Measurements from ENCODE around the gene SSR2. TPM values are rescaled to one million over a fixed set of nuclear protein-coding genes. Genes with fewer than 3 reads are reported as not detected.
"Not testable (repeated sequence)": the region's sequence is repeated elsewhere in the genome, so short reads cannot be mapped to it uniquely, and the experiment has no call there.

The SSR2 gene
- total and polyA plus RNA-seq, 4 donors, result 93.1 to 264 (median 173) TPM

GRCh38 chr1:156045076-156045475 is 24.3 kb upstream of the SSR2 start:
- 93% methylated on average over 4 of the region's 4 CpGs for WGBS
- DNase-seq (ENCODE audit: low spot score), result no peak
- no peak overlapping the region for H3K9ac ChIP-seq (ENCODE audit: low read depth in 1 of 2, low read length in 2 of 2)
- TF ChIP-seq GABPA (IDR thresholded peaks at IDR 0.05 in 1 of 2, conservative IDR thresholded peaks at IDR 0.05 in 1 of 2), result no peak
- TF ChIP-seq JUND (IDR thresholded peaks at IDR 0.05), result no peak
- TF ChIP-seq TAF1 (conservative IDR thresholded peaks at IDR 0.05), result no peak
- TF ChIP-seq MAX (IDR thresholded peaks at IDR 0.05), result no peak
- TF ChIP-seq HNF4G (IDR thresholded peaks at IDR 0.05), result no peak
- TF ChIP-seq EGR1 (IDR thresholded peaks at IDR 0.05; ENCODE audit: low read depth in 2 of 2), result no peak
- no peaks in the 10 kb centered on the region for H3K27me3 ChIP-seq (ENCODE audit: control insufficient read depth in 4 of 4, insufficient read depth in 4 of 4, low read length in 3 of 4)
- no peak overlapping the region for H3K27ac ChIP-seq (ENCODE audit: low read depth in 1 of 2, low read length in 2 of 2)
- no peak overlapping the region for H3K4me3 ChIP-seq (ENCODE audit: low read depth in 1 of 3, low read length in 3 of 3)
- no peaks in the 10 kb centered on the region for H3K9me3 ChIP-seq (ENCODE audit: control insufficient read depth in 4 of 4, low read length in 3 of 4)
- H3K36me3 ChIP-seq (ENCODE audit: control insufficient read depth in 4 of 4, insufficient read depth in 3 of 4, low read depth in 1 of 4, low read length in 3 of 4), result peaks cover 6 to 50% (median 23%) of the 10 kb centered on the region in 4 donors
- H3K4me1 ChIP-seq (ENCODE audit: control insufficient read depth in 4 of 4, insufficient read depth in 4 of 4, low read length in 3 of 4), result peaks cover 0 to 3% (median 0%) of the 10 kb centered on the region in 4 donors

DNA sequence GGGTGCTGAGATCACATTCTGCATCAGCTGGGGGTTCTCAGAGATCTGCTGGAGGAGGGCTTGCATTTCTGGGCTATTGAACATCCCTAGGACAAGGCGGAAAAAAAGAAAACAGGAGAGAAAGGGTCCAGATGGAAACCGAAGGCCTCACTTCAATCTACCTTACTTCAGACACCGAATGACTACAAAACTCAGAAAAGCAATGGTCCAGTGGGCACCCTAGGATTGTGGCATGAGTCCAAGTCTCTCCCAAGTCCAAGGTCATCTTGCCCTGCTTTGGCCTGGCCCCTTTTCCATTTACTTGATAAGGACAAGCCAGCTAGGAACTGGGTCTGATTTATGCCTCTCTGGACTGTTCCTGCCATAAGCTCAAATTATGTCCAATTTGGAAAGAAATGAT is 22.1 kb upstream of the SSR2 start:
- Histone ChIP-seq H3K4me1 (ENCODE audit: control insufficient read depth in 4 of 4, insufficient read depth in 4 of 4, low read length in 3 of 4) (peaks cover 0 to 3% (median 0%) of the 10 kb centered on the region in 4 donors), H3K9ac (ENCODE audit: low read depth in 1 of 2, low read length in 2 of 2) (no peak overlapping the region), H3K36me3 (ENCODE audit: control insufficient read depth in 4 of 4, insufficient read depth in 3 of 4, low read depth in 1 of 4, low read length in 3 of 4) (peaks cover 5 to 30% (median 17%) of the 10 kb centered on the region in 4 donors), H3K27me3 (ENCODE audit: control insufficient read depth in 4 of 4, insufficient read depth in 4 of 4, low read length in 3 of 4) (no peaks in the 10 kb centered on the region), H3K9me3 (ENCODE audit: control insufficient read depth in 4 of 4, low read length in 3 of 4) (no peaks in the 10 kb centered on the region), H3K4me3 (ENCODE audit: low read depth in 1 of 3, low read length in 3 of 3) (no peak overlapping the region), H3K27ac (ENCODE audit: low read depth in 1 of 2, low read length in 2 of 2) (no peak overlapping the region)
- no peak for DNase-seq (ENCODE audit: low spot score)
- 93% methylated on average over 3 of the region's 3 CpGs for WGBS
- TF ChIP-seq TAF1 (conservative IDR thresholded peaks at IDR 0.05), result no peak
- no peak for TF ChIP-seq REST (IDR thresholded peaks at IDR 0.05)
- TF ChIP-seq JUND (IDR thresholded peaks at IDR 0.05), result no peak
- no peak for TF ChIP-seq FOXA1 (IDR thresholded peaks at IDR 0.05)
- no peak for TF ChIP-seq HNF4A (conservative IDR thresholded peaks at IDR 0.05)
- TF ChIP-seq GABPA (IDR thresholded peaks at IDR 0.05 in 1 of 2, conservative IDR thresholded peaks at IDR 0.05 in 1 of 2), result no peak
- no peak for TF ChIP-seq HNF4G (IDR thresholded peaks at IDR 0.05)
- TF ChIP-seq, protein P1, sequence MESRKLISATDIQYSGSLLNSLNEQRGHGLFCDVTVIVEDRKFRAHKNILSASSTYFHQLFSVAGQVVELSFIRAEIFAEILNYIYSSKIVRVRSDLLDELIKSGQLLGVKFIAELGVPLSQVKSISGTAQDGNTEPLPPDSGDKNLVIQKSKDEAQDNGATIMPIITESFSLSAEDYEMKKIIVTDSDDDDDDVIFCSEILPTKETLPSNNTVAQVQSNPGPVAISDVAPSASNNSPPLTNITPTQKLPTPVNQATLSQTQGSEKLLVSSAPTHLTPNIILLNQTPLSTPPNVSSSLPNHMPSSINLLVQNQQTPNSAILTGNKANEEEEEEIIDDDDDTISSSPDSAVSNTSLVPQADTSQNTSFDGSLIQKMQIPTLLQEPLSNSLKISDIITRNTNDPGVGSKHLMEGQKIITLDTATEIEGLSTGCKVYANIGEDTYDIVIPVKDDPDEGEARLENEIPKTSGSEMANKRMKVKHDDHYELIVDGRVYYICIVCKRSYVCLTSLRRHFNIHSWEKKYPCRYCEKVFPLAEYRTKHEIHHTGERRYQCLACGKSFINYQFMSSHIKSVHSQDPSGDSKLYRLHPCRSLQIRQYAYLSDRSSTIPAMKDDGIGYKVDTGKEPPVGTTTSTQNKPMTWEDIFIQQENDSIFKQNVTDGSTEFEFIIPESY (IDR thresholded peaks at IDR 0.05), result no peak
- no peak for TF ChIP-seq NR2F2 (IDR thresholded peaks at IDR 0.05)
- no peak for TF ChIP-seq YY1 (IDR thresholded peaks at IDR 0.05)
- no peak for TF ChIP-seq FOXA2 (IDR thresholded peaks at IDR 0.05)
- no peak for TF ChIP-seq RAD21 (IDR thresholded peaks at IDR 0.05)
- no peak for TF ChIP-seq EGR1 (IDR thresholded peaks at IDR 0.05; ENCODE audit: low read depth in 2 of 2)
- TF ChIP-seq, protein P2, sequence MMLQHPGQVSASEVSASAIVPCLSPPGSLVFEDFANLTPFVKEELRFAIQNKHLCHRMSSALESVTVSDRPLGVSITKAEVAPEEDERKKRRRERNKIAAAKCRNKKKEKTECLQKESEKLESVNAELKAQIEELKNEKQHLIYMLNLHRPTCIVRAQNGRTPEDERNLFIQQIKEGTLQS (IDR thresholded peaks at IDR 0.05), result no peak
- TF ChIP-seq, protein P3, sequence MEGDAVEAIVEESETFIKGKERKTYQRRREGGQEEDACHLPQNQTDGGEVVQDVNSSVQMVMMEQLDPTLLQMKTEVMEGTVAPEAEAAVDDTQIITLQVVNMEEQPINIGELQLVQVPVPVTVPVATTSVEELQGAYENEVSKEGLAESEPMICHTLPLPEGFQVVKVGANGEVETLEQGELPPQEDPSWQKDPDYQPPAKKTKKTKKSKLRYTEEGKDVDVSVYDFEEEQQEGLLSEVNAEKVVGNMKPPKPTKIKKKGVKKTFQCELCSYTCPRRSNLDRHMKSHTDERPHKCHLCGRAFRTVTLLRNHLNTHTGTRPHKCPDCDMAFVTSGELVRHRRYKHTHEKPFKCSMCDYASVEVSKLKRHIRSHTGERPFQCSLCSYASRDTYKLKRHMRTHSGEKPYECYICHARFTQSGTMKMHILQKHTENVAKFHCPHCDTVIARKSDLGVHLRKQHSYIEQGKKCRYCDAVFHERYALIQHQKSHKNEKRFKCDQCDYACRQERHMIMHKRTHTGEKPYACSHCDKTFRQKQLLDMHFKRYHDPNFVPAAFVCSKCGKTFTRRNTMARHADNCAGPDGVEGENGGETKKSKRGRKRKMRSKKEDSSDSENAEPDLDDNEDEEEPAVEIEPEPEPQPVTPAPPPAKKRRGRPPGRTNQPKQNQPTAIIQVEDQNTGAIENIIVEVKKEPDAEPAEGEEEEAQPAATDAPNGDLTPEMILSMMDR (IDR thresholded peaks at IDR 0.05; ENCODE audit: low read depth, low read length, missing input control), result no peak
- no peak for TF ChIP-seq MAX (IDR thresholded peaks at IDR 0.05)
- TF ChIP-seq SP1 (IDR thresholded peaks at IDR 0.05), result no peak

GRCh38 chr1:156034991-156035390 is 14.2 kb upstream of the SSR2 start:
- not testable (repeated sequence) for H3K9ac ChIP-seq (ENCODE audit: low read depth in 1 of 2, low read length in 2 of 2)

More at GRCh38 chr1:156034991-156035390, 14.2 kb upstream of the SSR2 start:
- H3K4me3 ChIP-seq (ENCODE audit: low read depth in 1 of 3, low read length in 3 of 3); H3K27ac ChIP-seq (ENCODE audit: low read depth in 1 of 2, low read length in 2 of 2); DNase-seq (ENCODE audit: low spot score); H3K4me1 ChIP-seq (ENCODE audit: control insufficient read depth in 4 of 4, insufficient read depth in 4 of 4, low read length in 3 of 4); H3K27me3 ChIP-seq (ENCODE audit: control insufficient read depth in 4 of 4, insufficient read depth in 4 of 4, low read length in 3 of 4); H3K9me3 ChIP-seq (ENCODE audit: control insufficient read depth in 4 of 4, low read length in 3 of 4): not testable (repeated sequence)
- H3K36me3 ChIP-seq (ENCODE audit: control insufficient read depth in 4 of 4, insufficient read depth in 3 of 4, low read depth in 1 of 4, low read length in 3 of 4), result peaks cover 0 to 11% (median 3%) of the 10 kb centered on the region in 4 donors
- 97% methylated on average over 4 of the region's 4 CpGs for WGBS

Measured in liver (tissue), 9 donors.